Fibroblast of pulmonary artery (primary cell): ENCODE results near the gene TMCC1.

Experiments
- DNase-seq: peaks from one replicate; pipeline ENCODE4 v3.0.0-alpha.2; 2010; ENCODE audit warnings: low read depth
- H3K4me3 ChIP-seq: replicated peaks from 2 replicates; pipeline ENCODE4 v1.5.1; 2011; ENCODE audit warnings: low read depth, mild to moderate bottlenecking, control low read depth, low read length, moderate library complexity
- TF ChIP-seq, protein P1 (sequence below): IDR thresholded peaks from 2 replicates; pipeline ENCODE4 v1.5.1; 2011; ENCODE audit warnings: mild to moderate bottlenecking, control low read depth, low read length, inconsistent platforms; ENCODE audit errors: missing control alignments

Gene TMCC1

DNA sequence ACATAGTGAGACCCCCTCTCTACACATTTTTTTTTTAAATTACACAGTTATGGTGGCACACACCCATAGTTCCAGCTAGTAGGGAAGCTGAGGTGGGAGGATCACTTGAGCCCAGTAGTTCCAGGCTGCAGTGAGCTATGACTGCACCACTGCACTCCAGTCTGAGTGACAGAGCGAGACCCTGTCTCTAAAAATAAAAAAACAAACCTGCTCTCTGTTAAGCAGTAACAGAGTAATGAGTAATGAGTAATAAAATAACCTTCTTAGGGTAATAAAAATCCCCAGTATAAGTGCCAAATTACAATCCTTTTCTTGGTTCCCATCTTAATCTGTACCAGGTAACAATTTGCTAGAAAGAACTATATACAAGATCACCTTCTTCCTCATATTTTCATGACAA, 221.1 kb downstream of the TMCC1 start:
- no peak for DNase-seq
- no peak overlapping the region for H3K4me3 ChIP-seq
- TF ChIP-seq, protein P1, sequence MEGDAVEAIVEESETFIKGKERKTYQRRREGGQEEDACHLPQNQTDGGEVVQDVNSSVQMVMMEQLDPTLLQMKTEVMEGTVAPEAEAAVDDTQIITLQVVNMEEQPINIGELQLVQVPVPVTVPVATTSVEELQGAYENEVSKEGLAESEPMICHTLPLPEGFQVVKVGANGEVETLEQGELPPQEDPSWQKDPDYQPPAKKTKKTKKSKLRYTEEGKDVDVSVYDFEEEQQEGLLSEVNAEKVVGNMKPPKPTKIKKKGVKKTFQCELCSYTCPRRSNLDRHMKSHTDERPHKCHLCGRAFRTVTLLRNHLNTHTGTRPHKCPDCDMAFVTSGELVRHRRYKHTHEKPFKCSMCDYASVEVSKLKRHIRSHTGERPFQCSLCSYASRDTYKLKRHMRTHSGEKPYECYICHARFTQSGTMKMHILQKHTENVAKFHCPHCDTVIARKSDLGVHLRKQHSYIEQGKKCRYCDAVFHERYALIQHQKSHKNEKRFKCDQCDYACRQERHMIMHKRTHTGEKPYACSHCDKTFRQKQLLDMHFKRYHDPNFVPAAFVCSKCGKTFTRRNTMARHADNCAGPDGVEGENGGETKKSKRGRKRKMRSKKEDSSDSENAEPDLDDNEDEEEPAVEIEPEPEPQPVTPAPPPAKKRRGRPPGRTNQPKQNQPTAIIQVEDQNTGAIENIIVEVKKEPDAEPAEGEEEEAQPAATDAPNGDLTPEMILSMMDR: no peak

DNA sequence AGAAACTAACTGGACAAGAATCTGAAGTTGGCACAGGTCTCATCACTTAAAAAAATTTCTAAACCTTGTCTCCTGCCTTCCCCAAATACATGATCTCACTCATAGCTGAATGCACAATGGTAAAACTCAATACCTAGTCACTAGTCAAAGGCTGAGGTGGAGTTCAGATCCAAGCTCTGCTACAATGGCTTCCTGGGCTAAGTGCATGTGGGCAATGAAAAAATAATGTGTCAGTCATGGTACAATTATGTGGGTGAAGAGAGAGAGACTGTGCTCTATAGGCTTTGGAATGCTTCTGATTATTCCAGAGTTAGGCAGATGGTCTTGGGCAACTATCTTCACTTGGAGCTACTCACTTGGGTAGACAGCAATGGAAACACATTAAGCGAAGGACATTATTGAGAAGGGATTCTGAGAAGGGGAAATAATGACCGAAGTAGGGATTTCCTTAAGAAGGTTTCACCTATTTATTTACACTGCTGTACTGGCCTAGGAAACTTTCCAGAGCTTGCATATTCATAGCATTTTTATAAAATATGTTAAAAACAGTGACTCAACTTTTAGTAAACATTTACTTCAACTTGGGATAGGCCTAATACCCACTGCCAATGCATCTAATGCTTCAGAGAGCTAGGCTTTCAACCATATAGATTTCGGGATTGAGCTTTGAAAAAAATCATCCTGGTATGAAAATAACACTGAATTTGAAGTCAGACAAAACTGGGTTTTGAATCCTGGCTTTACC, 228.3 kb downstream of the TMCC1 start:
- TF ChIP-seq, protein P1: no peak
- peak; percentile 42 for DNase-seq
- no peak overlapping the region for H3K4me3 ChIP-seq

DNA sequence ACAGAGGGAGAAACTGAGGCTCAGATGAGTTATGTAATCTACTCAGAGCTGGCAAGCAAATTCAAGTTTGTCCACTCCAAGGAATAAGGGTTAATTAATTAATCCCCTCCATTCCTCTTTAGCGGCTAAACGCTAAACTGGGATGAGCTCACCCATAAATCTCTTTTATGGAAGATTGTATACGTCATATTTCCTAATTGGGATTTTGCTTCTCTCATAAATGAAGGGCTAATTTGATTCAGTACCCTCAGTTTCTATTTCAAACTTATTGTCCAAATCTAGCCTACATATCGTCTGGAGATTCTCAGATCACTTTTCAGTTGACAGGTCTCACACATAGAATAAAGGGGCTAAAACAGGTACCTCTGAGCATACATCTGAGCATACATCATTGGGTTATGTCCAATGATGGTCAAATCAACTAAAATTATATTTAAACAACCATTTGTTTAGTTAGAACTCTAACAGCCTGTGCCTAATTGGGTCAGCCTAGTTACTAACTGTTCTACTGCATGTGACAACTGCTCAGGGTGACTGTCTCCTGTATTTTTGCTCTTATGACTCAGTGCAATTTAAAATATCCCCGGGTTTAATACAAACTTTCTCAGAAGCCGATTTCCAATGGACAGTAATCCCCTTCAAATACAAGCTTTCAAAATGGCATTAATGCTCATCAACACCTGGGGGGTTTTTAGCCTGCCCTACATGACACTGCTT, 229.4 kb downstream of the TMCC1 start:
- TF ChIP-seq, protein P1: no peak
- no peak overlapping the region for H3K4me3 ChIP-seq
- no peak for DNase-seq

DNA sequence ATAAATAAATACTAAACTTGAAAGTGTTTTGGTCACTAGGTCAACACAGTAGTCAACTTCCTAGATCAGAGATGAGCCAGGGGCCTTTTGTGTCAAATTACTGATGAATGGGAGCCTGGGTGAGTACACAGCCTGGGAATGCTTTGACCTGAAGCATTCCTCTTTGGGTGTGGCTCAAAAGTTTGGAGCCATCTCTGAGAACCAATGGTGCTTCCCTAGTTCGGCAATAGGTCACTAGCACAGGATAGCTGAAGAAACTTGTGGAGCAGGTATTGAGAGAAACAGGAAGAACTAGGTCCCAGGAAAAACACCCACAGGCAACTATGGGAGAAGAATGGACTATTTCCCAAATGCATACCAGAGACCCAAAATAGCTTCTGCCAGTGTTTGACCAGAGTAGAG, 230.5 kb downstream of the TMCC1 start:
- no peak overlapping the region for H3K4me3 ChIP-seq
- no peak for DNase-seq
- TF ChIP-seq, protein P1: no peak

DNA sequence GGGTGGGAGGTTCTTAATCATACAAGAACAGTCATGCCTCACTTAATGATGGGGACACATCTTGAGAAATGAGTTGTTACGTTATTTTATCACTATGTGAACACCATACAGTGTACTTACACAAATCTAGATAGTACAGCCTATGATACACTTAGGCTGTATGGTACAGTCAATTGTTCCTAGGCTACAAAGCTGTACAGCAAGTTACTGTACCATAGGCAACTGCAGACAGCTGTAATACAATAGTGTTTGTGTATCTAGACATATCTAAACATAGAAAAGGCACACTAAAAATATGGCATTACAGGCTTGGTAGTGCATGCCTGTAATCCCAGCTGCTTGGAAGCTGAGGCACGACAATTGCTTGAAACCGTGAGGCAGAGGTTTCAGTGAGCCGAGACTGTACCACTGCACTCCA, 231.3 kb downstream of the TMCC1 start:
- H3K4me3 ChIP-seq: no peak overlapping the region
- TF ChIP-seq, protein P1: no peak
- DNase-seq: no peak

DNA sequence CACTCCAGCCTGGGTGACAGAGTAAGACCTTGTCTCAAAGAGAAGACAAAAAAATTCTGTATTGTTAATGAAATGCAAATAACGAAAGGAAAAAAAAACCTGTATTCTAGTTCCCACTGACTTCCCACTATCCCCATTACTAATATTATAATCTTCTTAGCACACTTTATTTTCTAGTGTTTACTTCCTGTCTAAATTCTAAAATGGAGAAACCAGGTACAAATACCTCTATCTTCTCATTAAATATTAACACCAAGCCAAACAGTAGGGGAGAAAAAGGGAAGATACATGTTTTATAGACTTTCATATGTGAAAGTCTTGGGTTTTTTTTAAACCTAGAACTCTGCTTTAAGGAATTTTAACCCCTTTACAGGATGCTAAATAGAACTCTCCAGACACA, 231.7 kb downstream of the TMCC1 start:
- TF ChIP-seq, protein P1: no peak
- DNase-seq: no peak

More for the DNA sequence above, 231.7 kb downstream of the TMCC1 start:
- no peak overlapping the region for H3K4me3 ChIP-seq
